ENCODE results near the gene ALKBH4. TPM values are rescaled to one million over a fixed set of nuclear protein-coding genes. Genes with fewer than 3 reads are reported as not detected.
"Not testable (repeated sequence)": the region's sequence is repeated elsewhere in the genome, so short reads cannot be mapped to it uniquely, and the experiment has no call there.

ALKBH4 gene
- polyA plus RNA-seq, 1 donor (not counting 4 experiments of a cell fraction or from before 2014, with no cell fraction given), result 3.1 TPM

DNA sequence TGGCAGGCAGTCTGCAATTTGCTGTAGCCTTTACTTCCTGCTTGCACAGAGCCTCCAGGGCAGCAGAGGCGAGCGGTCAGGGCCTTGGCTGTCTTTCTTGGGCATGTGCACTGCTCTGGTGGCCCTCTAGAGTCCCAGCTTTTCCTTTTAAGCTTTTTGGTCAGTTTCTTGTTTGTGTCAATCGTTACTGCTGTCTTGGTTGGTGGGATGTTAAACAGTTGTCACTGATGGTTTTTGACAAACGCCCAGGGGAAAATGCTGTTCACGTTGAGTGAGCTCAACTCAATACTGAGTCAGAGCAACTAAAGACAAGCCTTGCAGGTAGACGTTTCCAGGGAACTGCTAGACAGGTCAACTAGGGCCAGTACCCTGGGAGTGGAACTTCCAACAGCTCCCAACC, 54.5 kb downstream of the ALKBH4 start:
- Histone ChIP-seq H3K4me2 (ENCODE audit: control insufficient read depth, extremely low read depth, insufficient read depth, low read depth, low read length) (no peak overlapping the region), H4K20me1 (ENCODE audit: control insufficient read depth, extremely low read depth, insufficient read depth, low read length) (no peaks in the 10 kb centered on the region)
- FAIRE-seq, result no peak

GRCh38 chr7:102409340-102409739, 55.3 kb downstream of the ALKBH4 start:
- TF ChIP-seq CTCF (optimal IDR thresholded peaks at IDR 0.05 in 1 of 3, IDR thresholded peaks at IDR 0.05 in 1 of 3, conservative IDR thresholded peaks at IDR 0.05 in 1 of 3; ENCODE audit: extremely low read depth in 1 of 3, insufficient read depth in 2 of 3, low read length in 3 of 3), result no peak
- DNase-seq (ENCODE audit: low read depth, low spot score) (no peak), FAIRE-seq (no peak)
- Histone ChIP-seq H3K4me2 (ENCODE audit: control insufficient read depth, extremely low read depth, insufficient read depth, low read depth, low read length) (no peak overlapping the region), H3K27ac (ENCODE audit: control insufficient read depth, insufficient read depth, low read length) (no peak overlapping the region), H3K27me3 (ENCODE audit: control insufficient read depth, extremely low read depth, insufficient read depth, low read length) (no peaks in the 10 kb centered on the region), H2AFZ (ENCODE audit: control insufficient read depth, low read length) (no peak overlapping the region), H3K4me3 (ENCODE audit: control insufficient read depth in 2 of 3, extremely low read depth in 1 of 3, insufficient read depth in 2 of 3, low read depth in 1 of 3, low read length in 3 of 3) (no peak overlapping the region), H3K36me3 (ENCODE audit: control insufficient read depth in 2 of 2, extremely low read depth in 1 of 2, insufficient read depth in 2 of 2, low read length in 2 of 2) (peaks cover 29 to 35% of the 10 kb centered on the region in 2 experiments), H4K20me1 (ENCODE audit: control insufficient read depth, extremely low read depth, insufficient read depth, low read length) (no peaks in the 10 kb centered on the region), H3K4me1 (ENCODE audit: control insufficient read depth, extremely low read depth, insufficient read depth, low read length) (no peaks in the 10 kb centered on the region), H3K79me2 (ENCODE audit: control insufficient read depth, insufficient read depth, low read length) (peaks cover 6% of the 10 kb centered on the region), H3K9me1 (ENCODE audit: control insufficient read depth, extremely low read depth, insufficient read depth, low read length) (no peaks in the 10 kb centered on the region), H3K9ac (ENCODE audit: control insufficient read depth, extremely low read depth, insufficient read depth, low read length) (no peak overlapping the region), H3K9me3 (ENCODE audit: control insufficient read depth, low read depth, low read length) (no peaks in the 10 kb centered on the region)
- dilution Hi-C loops (cut with MboI; ENCODE audit: extremely low pct_ligation_motif_present, low sequenced_read_pairs), result no loop called here

More for the DNA sequence above, 54.5 kb downstream of the ALKBH4 start:
- H3K27ac ChIP-seq (ENCODE audit: control insufficient read depth, insufficient read depth, low read length), result no peak overlapping the region
- dilution Hi-C loops (cut with MboI; ENCODE audit: extremely low pct_ligation_motif_present, low sequenced_read_pairs), result no loop called here
- TF ChIP-seq EZH2 (IDR thresholded peaks at IDR 0.05; ENCODE audit: low read length) (no peak), CTCF (optimal IDR thresholded peaks at IDR 0.05 in 1 of 3, IDR thresholded peaks at IDR 0.05 in 1 of 3, conservative IDR thresholded peaks at IDR 0.05 in 1 of 3; ENCODE audit: extremely low read depth in 1 of 3, insufficient read depth in 2 of 3, low read length in 3 of 3) (no peak)
- peaks cover 6% of the 10 kb centered on the region for H3K79me2 ChIP-seq (ENCODE audit: control insufficient read depth, insufficient read depth, low read length)
- H3K36me3 ChIP-seq (ENCODE audit: control insufficient read depth in 2 of 2, extremely low read depth in 1 of 2, insufficient read depth in 2 of 2, low read length in 2 of 2), result peaks cover 30 to 34% of the 10 kb centered on the region in 2 experiments
- no peak overlapping the region for H2AFZ ChIP-seq (ENCODE audit: control insufficient read depth, low read length)
- DNase-seq (ENCODE audit: low read depth, low spot score), result no peak
- no peak overlapping the region for H3K9ac ChIP-seq (ENCODE audit: control insufficient read depth, extremely low read depth, insufficient read depth, low read length)
- H3K27me3 ChIP-seq (ENCODE audit: control insufficient read depth, extremely low read depth, insufficient read depth, low read length), result no peaks in the 10 kb centered on the region
- no peaks in the 10 kb centered on the region for H3K9me1 ChIP-seq (ENCODE audit: control insufficient read depth, extremely low read depth, insufficient read depth, low read length)
- no peaks in the 10 kb centered on the region for H3K4me1 ChIP-seq (ENCODE audit: control insufficient read depth, extremely low read depth, insufficient read depth, low read length)
- H3K9me3 ChIP-seq (ENCODE audit: control insufficient read depth, low read depth, low read length), result no peaks in the 10 kb centered on the region
- no peak overlapping the region for H3K4me3 ChIP-seq (ENCODE audit: control insufficient read depth in 2 of 3, extremely low read depth in 1 of 3, insufficient read depth in 2 of 3, low read depth in 1 of 3, low read length in 3 of 3)

- dilution Hi-C loops (cut with MboI; ENCODE audit: extremely low pct_ligation_motif_present, low sequenced_read_pairs); H2AFZ ChIP-seq (ENCODE audit: control insufficient read depth, low read length); H3K27ac ChIP-seq (ENCODE audit: control insufficient read depth, insufficient read depth, low read length); DNase-seq (ENCODE audit: low read depth, low spot score); FAIRE-seq; H3K4me1 ChIP-seq (ENCODE audit: control insufficient read depth, extremely low read depth, insufficient read depth, low read length); H3K9me3 ChIP-seq (ENCODE audit: control insufficient read depth, low read depth, low read length); H4K20me1 ChIP-seq (ENCODE audit: control insufficient read depth, extremely low read depth, insufficient read depth, low read length); H3K9ac ChIP-seq (ENCODE audit: control insufficient read depth, extremely low read depth, insufficient read depth, low read length); H3K9me1 ChIP-seq (ENCODE audit: control insufficient read depth, extremely low read depth, insufficient read depth, low read length); H3K79me2 ChIP-seq (ENCODE audit: control insufficient read depth, insufficient read depth, low read length); H3K27me3 ChIP-seq (ENCODE audit: control insufficient read depth, extremely low read depth, insufficient read depth, low read length); H3K4me2 ChIP-seq (ENCODE audit: control insufficient read depth, extremely low read depth, insufficient read depth, low read depth, low read length); H3K4me3 ChIP-seq (ENCODE audit: control insufficient read depth in 2 of 3, extremely low read depth in 1 of 3, insufficient read depth in 2 of 3, low read depth in 1 of 3, low read length in 3 of 3): not testable (repeated sequence)
- peaks cover 29 to 39% of the 10 kb centered on the region in 2 experiments for H3K36me3 ChIP-seq (ENCODE audit: control insufficient read depth in 2 of 2, extremely low read depth in 1 of 2, insufficient read depth in 2 of 2, low read length in 2 of 2)
These were observed 56.1 kb downstream of the ALKBH4 start for GRCh38 chr7:102408530-102408929.
